NOMO-1 treated with DMSO at 0.1 percent for 48 hours (cell line): ENCODE data around the gene ADPRH.
"Not testable (repeated sequence)": the region's sequence is repeated elsewhere in the genome, so short reads cannot be mapped to it uniquely, and the experiment has no call there.

ENCODE experiments used
- DNase-seq: peaks from one replicate; lab custom pipeline; 2025; ENCODE audit not compliant: unreplicated experiment; lab: John Stamatoyannopoulos, UW

Gene ADPRH

DNA sequence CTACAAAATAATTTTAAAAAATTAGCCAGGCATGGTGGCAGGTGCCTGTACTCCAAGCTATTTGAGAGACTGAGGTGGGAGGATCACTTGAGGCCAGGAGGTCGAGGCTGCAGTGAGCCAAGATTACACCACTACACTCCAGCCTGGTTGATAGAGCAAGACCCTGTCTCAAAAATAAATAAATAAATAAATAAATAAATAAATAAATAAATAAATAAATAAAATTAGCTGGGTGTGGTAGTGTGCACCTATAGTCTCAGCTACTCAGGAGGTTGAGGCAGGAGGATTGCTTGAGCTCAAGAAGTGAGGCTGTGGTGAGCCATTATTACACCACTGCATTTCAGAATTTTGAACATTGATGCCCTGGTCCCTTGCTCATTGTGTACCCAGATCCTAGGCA lies 15.6 kb downstream of the ADPRH start:
- not testable (repeated sequence) for DNase-seq

DNA sequence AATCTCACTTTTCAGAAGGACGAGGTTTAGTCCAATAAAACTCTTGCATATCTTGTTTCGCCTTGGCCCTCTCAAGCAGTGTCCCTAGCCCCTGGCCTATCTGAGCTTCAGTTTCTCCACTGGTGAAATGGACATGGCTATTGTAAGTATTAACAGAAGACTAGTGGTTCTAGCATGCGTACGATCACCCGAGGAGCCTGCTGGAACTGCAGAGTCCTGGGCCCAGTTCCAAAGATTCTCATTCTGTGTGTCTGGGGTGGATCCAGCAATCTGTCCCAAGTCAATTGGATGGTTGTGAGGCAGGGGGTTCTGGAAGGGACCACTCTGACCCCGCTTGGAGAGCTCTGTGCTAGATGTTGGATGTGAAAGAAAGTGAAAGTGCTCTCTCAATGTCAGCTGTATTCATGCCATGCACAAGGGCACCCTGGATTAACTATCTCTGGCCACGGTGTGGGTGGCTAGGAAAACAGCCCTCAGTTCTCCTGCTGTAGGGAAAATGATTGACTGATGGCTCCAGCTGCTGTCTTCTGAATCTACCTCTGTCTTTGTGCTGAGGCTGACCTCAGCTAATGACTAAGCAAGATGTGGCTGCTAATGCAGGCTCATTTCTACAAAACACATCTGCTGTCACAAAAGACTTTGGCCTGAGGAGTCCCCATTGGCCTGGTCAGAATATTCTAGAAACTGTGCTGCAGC lies 16.5 kb downstream of the ADPRH start:
- no peak for DNase-seq

DNA sequence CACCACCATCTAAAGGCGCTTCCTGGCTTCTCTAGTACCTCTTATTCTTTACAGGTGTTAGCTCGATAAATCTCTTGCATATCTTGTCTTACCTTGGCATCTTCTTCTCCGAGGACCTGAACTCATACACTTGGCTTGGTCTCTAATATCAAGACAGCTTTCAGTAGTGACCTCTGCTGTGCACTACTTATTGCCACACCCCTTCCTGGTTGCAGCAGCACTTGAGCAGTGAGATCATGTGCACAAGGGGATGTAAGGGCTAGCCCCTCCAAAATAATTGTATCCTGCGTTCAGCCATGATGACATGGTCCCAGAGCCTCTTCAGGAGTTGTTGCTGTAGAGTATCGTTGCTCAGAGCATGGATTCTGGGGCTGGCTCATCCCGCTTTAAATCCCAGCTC lies 17.1 kb downstream of the ADPRH start:
- no peak for DNase-seq

DNA sequence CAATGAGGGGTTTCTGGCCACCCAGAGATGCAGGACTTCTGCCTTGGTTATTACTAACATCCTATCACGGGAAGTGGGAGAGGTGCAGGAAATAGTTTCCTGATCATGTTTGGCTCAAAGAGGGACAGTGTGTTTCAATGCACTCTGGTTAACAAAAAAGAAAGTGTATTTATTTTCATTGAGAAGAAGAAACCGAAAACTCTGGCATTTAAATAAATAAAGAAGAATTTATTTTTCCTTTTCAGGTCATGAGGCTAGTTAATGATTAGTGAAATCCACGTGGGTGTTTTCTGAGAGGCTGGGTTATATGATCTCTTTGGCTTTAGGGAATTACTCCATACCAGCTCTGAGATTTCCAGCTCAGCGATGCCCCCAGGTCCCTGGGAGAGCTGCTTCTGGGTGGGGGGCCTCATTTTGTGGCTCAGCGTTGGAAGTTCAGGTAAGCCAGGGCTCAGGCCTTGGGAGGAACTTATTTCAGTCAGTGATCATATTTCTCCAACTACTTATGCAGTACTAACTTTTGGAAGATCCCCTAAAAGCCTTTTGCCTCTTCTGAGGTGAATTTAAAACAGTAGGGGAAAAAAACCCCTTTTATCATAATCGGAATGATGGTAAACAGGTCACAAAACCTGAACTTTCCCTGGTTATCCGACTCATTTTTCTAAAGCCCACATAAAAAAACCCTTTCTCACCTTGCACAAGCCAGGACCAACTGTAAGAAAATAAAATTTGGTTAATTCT lies 18.4 kb downstream of the ADPRH start, which contains the start of gene PLA1A:
TSS of gene PLA1A (plus strand) at position 338 of the 741 bp plus-strand sequence. CDS start at position 367, 29 bp downstream.
- DNase-seq, result no peak

GRCh38 chr3:119598410-119599098 lies 19.3 kb downstream of the ADPRH start:
- no peak for DNase-seq

DNA sequence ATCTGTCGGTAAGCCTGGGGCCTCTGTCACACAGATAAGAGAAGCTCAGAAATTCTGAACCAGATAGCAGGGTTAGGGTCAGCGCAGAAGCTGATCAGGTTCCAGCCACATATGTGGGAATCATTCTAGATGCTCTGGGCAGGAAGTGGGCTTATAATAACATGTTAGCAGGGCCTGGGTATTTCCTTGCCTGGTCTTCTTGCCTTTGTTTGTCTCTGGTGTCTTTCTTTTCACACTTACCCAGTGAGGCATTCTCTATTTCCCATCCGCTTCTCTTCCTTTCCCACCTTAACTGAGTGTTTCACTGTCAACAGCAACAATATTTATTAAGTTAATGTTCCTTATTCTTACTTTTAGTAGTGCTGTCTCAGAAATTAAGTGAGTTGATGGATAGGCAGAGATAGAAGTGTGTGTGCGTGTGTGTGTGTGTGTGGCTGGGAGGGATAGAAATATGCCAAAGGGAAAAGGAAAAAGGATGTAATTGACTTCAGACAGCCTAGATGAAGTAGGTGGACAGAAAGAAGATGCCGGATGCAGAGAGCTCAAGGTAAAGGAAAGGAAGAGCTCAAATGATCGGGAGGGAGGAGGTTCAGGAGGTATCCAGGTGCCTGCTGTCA lies 20.4 kb downstream of the ADPRH start:
- DNase-seq, result no peak

DNA sequence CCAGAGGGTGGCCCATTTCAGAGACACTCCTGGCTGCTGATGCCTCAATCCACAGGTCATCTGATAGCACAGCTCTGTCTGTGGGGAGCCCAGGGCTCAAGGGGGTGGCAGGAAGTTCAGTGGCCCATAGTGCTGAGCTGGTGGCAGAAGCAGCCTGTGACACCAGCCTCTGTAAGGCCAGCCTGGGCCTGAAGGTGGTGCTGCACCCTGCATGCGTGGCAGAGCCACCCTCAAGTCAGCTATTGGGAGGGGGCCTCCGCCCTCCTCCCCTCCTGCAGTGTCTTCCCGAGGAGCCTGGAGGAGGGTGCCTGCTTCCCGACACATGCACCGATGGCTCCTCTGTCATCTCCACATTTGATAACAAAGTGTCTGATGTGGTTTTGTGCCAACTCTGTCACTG lies 21.4 kb downstream of the ADPRH start:
- DNase-seq, result no peak

GRCh38 chr3:119601154-119601553 lies 21.9 kb downstream of the ADPRH start:
- DNase-seq, result no peak

DNA sequence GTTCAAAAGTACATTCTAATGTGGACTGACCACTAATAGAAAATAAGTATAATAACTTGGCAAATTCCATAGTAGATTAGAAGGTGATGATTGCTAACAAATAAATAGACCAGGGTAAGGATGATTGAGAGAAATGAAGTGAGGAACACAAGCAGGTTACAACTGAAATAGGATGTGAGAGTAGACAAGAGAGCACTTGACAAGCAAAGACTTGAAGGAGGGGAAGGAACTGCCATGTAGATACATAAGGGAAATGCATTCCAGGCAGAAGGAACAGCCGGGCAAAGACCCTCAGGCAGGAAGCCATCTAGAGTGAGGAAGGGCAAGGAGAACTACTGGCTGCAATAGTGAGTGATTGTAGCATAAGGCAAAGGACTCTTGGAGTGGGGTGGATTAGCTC lies 23.4 kb downstream of the ADPRH start:
- no peak for DNase-seq

DNA sequence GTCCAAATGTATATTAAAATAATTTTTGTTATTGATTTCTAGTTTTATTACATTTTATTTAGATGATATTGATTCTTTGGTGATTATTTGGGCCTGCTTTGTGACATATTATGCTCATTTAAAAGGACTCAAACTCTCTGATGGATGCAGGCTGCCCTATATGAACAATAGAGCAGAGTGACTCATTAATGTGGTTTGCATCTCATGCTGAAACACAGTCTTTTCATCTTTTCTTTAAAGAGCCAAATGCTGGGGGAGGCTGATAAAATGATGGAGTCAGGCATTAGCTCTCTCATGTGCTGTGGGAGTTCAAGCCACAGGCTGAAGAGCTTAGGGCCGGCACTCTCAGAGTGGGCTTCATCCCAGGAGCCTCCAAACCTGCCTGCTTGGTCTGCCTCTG lies 25.6 kb downstream of the ADPRH start:
- no peak for DNase-seq

DNA sequence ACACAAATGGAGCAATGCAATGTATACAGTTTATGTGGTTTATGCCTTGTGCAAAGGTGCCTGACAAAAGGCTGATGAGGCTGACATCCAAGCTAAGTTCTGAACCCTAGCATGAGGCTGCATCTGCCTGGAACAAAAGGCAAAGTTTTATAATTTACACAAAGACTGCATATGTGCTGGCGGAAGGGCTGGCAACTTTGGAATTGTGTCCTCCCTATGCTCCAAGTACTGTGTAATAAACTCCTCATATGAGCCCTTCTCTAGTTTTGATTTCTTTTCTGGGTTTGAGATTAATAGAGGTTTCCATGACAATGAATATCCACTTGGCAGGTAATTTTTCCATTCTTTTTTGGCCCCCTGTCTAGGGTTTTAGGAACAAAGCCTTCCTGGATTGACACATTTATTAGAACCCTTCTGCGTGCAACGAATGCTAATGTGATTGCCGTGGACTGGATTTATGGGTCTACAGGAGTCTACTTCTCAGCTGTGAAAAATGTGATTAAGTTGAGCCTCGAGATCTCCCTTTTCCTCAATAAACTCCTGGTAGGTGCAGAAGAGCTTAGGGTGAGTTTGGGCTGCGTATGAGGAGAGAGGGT lies 29.2 kb downstream of the ADPRH start:
- DNase-seq, result no peak

- DNase-seq, result no peak
These were observed 30.0 kb downstream of the ADPRH start for GRCh38 chr3:119609301-119609700.

- DNase-seq, result peak; percentile 9
These were observed 32.4 kb downstream of the ADPRH start for GRCh38 chr3:119611664-119612063.

DNA sequence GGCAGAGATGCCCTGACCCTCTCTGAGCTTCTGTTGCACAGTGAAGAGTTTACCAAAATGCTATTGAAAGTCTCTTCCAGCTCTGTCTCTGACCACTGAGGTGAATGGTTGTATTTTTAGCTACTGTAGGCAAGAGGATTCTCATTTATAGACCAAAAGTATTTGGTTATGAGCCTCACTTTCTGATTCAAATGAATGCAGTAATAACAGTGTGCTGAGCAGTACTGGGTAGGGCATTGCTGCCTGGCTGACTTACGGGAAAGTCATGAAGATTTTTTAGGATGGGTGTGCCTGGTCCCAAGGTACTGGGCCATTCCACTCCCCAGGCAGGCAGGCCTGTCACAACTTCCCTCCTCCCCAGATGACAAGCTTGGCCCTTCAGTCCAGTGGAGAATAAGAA lies 33.9 kb downstream of the ADPRH start:
- no peak for DNase-seq

DNA sequence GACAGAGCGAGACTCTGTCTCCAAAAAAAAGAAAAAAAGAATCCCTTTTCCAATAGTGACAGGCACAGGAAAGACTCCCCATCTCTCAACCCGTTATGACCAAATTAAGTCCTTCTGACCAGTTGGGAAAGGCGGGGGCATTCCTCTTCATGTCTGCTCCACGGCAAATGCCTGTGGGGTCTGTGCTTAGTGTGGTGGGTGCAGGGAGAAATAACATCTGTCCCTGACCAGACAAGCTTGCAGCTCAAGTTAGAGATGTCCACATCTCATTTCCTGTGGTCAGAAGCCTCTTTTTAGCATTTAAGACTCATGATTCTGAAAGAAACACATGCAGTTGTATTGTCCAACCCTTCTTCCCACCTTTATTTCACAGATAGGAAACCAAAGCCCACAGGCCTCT lies 34.6 kb downstream of the ADPRH start:
- no peak for DNase-seq

- no peak for DNase-seq
These were observed 36.8 kb downstream of the ADPRH start for GRCh38 chr3:119616056-119616455.

- DNase-seq, result no peak
These were observed 39.8 kb downstream of the ADPRH start for GRCh38 chr3:119619094-119619493.

DNA sequence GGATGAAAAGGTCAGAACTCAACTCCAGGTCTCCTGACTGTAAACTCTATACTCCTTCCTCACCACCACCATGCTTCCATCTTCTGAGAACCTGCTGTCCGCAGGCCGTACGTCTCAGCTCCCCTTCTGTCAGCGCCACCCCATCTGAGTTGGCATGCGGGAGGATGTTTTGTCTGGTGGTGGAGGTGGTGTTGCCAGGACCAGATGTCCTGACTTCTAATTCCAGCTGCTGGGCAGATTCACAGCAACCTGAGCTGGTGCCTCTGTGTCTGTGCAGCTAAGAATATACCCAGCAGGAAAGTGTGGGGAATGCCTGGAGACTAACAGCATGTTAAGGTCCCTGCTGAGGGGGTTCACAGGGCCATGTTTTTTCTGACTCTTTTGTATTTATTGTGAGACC lies 41.6 kb downstream of the ADPRH start:
- no peak for DNase-seq

- DNase-seq, result no peak
These were observed 44.9 kb downstream of the ADPRH start for GRCh38 chr3:119624002-119624720.

GRCh38 chr3:119625451-119626153 lies 46.3 kb downstream of the ADPRH start:
- DNase-seq, result no peak
